Measurements from ENCODE around the gene GPR87.
A peak's percentile ranks its signal among the peaks of the same experiment; 100 is the strongest.

The GPR87 gene

GRCh38 chr3:151315846-151316245 is 774 bp downstream of the GPR87 start:
- DNase-seq (ENCODE audit: low read depth in 2 of 2), result no peak

GRCh38 chr3:151315136-151315535 is 1.5 kb downstream of the GPR87 start:
- DNase-seq (ENCODE audit: low read depth in 2 of 2), result no peak

- no peak for DNase-seq (ENCODE audit: low read depth in 2 of 2)
Observed at GRCh38 chr3:151314593-151314992, 2.0 kb downstream of the GPR87 start.

GRCh38 chr3:151314137-151314536 is 2.5 kb downstream of the GPR87 start:
- DNase-seq (ENCODE audit: low read depth in 2 of 2), result no peak

GRCh38 chr3:151312972-151313371 is 3.6 kb downstream of the GPR87 start:
- no peak for DNase-seq (ENCODE audit: low read depth in 2 of 2)

GRCh38 chr3:151309566-151309965 is 7.1 kb downstream of the GPR87 start:
- no peak for DNase-seq (ENCODE audit: low read depth in 2 of 2)

GRCh38 chr3:151307583-151308488 is 8.8 kb downstream of the GPR87 start:
- DNase-seq (ENCODE audit: low read depth in 2 of 2), result no peak

GRCh38 chr3:151307131-151307530 is 9.5 kb downstream of the GPR87 start:
- DNase-seq (ENCODE audit: low read depth in 2 of 2), result no peak

GRCh38 chr3:151306168-151306810 is 10.3 kb downstream of the GPR87 start:
- no peak for DNase-seq (ENCODE audit: low read depth in 2 of 2)

- no peak for DNase-seq (ENCODE audit: low read depth in 2 of 2)
Observed at GRCh38 chr3:151305775-151306151, 10.9 kb downstream of the GPR87 start.

GRCh38 chr3:151305060-151305774 is 11.4 kb downstream of the GPR87 start:
- peak; percentile 10 to 33 for DNase-seq (ENCODE audit: low read depth in 2 of 2)

GRCh38 chr3:151303751-151304150 is 12.9 kb downstream of the GPR87 start:
- DNase-seq (ENCODE audit: low read depth in 2 of 2), result no peak

- no peak for DNase-seq (ENCODE audit: low read depth in 2 of 2)
Observed at GRCh38 chr3:151301787-151302186, 14.8 kb downstream of the GPR87 start.

- DNase-seq (ENCODE audit: low read depth in 2 of 2), result no peak
Observed at GRCh38 chr3:151300539-151300938, 16.1 kb downstream of the GPR87 start.

GRCh38 chr3:151299006-151299405 is 17.6 kb downstream of the GPR87 start:
- DNase-seq (ENCODE audit: low read depth in 2 of 2), result no peak

GRCh38 chr3:151297429-151297828 is 19.2 kb downstream of the GPR87 start:
- no peak for DNase-seq (ENCODE audit: low read depth in 2 of 2)

- DNase-seq (ENCODE audit: low read depth in 2 of 2), result no peak
Observed at GRCh38 chr3:151296226-151296625, 20.4 kb downstream of the GPR87 start.

- DNase-seq (ENCODE audit: low read depth in 2 of 2), result no peak
Observed at GRCh38 chr3:151293127-151293526, 23.5 kb downstream of the GPR87 start.

- no peak for DNase-seq (ENCODE audit: low read depth in 2 of 2)
Observed at GRCh38 chr3:151290673-151291072, 25.9 kb downstream of the GPR87 start.

GRCh38 chr3:151289445-151289844 is 27.2 kb downstream of the GPR87 start:
- DNase-seq (ENCODE audit: low read depth in 2 of 2), result no peak

GRCh38 chr3:151285940-151286339 is 30.7 kb downstream of the GPR87 start:
- DNase-seq (ENCODE audit: low read depth in 2 of 2), result no peak

- no peak for DNase-seq (ENCODE audit: low read depth in 2 of 2)
Observed at GRCh38 chr3:151283907-151284461, 32.6 kb downstream of the GPR87 start.
